ENCODE results near the gene FMNL2. TPM values are rescaled to one million over a fixed set of nuclear protein-coding genes. Genes with fewer than 3 reads are reported as not detected.
A peak's percentile ranks its signal among the peaks of the same experiment; 100 is the strongest.

FMNL2 gene
- total RNA-seq, 1 donor: 24.2 TPM

DNA sequence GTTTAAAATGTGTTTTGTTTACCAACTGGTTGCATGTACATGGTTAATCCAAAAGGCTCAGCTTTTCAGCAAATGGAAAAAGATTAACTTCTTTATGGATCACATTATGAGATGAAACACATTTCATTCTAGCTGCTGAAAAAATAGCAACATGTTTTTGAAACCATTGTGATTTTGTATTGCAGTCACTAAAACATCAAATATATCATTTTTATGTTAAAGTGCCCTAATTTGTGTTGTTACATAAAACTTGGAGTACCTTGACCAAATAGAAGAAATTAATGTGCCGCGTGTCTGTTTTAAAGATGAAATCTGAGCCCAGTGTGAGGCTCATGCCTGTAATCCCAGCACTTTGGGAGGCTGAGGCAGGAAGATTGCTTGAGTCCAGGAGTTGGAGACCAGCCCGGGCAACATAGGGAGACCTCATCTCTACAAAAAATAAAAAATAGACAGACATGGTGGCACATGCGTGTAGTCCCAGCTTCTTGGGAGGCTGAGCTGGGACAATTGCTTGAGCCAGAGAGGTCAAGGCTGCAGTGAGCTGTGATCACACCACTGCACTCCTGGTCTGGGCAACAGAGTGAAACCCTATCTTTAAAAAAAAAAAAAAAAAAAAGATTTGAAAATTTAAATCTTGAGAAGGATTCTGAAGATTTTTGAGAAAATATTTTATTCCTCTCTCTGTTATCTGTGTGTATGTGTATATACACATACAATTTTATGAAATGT is 96.6 kb downstream of the FMNL2 start:
- H3K4me3 ChIP-seq (ENCODE audit: insufficient read depth, low read length): no peak overlapping the region
- H4K20me1 ChIP-seq (ENCODE audit: insufficient read depth, low read length): no peaks in the 10 kb centered on the region
- H3K4me2 ChIP-seq (ENCODE audit: insufficient read depth, low read length): peak overlapping the region; percentile 67
- H3K4me1 ChIP-seq (ENCODE audit: insufficient read depth, low read length): peaks cover 22% of the 10 kb centered on the region
- no peaks in the 10 kb centered on the region for H3K9me3 ChIP-seq (ENCODE audit: low read depth, low read length)
- H3K79me2 ChIP-seq (ENCODE audit: insufficient read depth, low read length): peaks cover 73% of the 10 kb centered on the region
- H2AFZ ChIP-seq (ENCODE audit: low read length): no peak overlapping the region
- H3K27me3 ChIP-seq (ENCODE audit: insufficient read depth, low read length): no peaks in the 10 kb centered on the region
- H3K27ac ChIP-seq (ENCODE audit: low read depth, low read length): peak overlapping the region; percentile 6
- H3K36me3 ChIP-seq (ENCODE audit: insufficient read depth, low read length): no peaks in the 10 kb centered on the region
- DNase-seq (ENCODE audit: insufficient read length, low spot score, missing footprints): no peak
- TF ChIP-seq, protein P1, sequence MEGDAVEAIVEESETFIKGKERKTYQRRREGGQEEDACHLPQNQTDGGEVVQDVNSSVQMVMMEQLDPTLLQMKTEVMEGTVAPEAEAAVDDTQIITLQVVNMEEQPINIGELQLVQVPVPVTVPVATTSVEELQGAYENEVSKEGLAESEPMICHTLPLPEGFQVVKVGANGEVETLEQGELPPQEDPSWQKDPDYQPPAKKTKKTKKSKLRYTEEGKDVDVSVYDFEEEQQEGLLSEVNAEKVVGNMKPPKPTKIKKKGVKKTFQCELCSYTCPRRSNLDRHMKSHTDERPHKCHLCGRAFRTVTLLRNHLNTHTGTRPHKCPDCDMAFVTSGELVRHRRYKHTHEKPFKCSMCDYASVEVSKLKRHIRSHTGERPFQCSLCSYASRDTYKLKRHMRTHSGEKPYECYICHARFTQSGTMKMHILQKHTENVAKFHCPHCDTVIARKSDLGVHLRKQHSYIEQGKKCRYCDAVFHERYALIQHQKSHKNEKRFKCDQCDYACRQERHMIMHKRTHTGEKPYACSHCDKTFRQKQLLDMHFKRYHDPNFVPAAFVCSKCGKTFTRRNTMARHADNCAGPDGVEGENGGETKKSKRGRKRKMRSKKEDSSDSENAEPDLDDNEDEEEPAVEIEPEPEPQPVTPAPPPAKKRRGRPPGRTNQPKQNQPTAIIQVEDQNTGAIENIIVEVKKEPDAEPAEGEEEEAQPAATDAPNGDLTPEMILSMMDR (IDR thresholded peaks at IDR 0.05; ENCODE audit: extremely low read depth, low read depth, low read length): no peak

DNA sequence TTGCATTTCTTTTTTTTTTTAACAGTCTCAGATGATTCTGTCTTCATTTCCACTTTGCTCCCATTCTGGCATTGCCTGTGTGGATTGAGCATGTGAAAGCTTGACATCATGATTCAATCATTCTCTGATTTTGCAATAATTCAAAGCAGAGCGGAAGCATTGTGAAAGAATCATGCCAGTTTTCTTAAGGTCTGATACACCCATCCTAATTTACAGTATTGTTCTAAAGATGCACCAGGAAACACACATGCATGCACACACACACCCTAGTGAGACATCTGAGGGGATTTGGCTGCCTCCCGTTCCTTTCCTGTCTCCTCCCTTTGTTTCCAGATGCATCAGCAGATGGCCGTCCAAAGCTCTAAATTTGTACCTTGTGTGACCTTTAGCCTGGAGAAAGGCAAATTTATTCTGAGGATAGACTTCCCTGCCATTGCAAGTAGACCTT is 97.3 kb downstream of the FMNL2 start:
- no peaks in the 10 kb centered on the region for H3K27me3 ChIP-seq (ENCODE audit: insufficient read depth, low read length)
- H3K27ac ChIP-seq (ENCODE audit: low read depth, low read length): peak overlapping the region; percentile 38
- H3K4me2 ChIP-seq (ENCODE audit: insufficient read depth, low read length): peak overlapping the region; percentile 67
- DNase-seq (ENCODE audit: insufficient read length, low spot score, missing footprints): peak; percentile 69
- H3K4me3 ChIP-seq (ENCODE audit: insufficient read depth, low read length): peak overlapping the region; percentile 17
- TF ChIP-seq, protein P1 (IDR thresholded peaks at IDR 0.05; ENCODE audit: extremely low read depth, low read depth, low read length): no peak
- H4K20me1 ChIP-seq (ENCODE audit: insufficient read depth, low read length): no peaks in the 10 kb centered on the region
- no peaks in the 10 kb centered on the region for H3K36me3 ChIP-seq (ENCODE audit: insufficient read depth, low read length)
- H3K79me2 ChIP-seq (ENCODE audit: insufficient read depth, low read length): peaks cover 76% of the 10 kb centered on the region
- no peak overlapping the region for H2AFZ ChIP-seq (ENCODE audit: low read length)
- no peaks in the 10 kb centered on the region for H3K9me3 ChIP-seq (ENCODE audit: low read depth, low read length)
- peaks cover 16% of the 10 kb centered on the region for H3K4me1 ChIP-seq (ENCODE audit: insufficient read depth, low read length)

DNA sequence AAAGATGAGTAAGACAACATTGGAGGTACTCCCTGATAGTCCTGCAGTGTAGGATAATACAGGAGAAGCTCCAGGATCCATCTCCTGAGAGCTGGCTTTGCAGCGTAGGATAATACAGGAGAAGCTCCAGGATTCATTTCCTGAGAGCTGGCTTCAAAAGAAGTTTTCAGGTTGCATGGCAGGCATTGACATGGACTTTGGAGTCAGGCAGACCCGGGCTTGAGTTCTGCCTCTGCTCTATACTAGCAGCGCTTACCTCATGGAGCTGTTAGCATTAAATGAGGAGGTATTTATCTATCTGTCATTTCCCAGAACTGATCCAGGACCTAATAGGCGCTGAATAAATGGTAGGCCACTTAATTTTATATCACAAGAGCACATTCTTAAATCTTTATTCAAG is 97.8 kb downstream of the FMNL2 start:
- Histone ChIP-seq H4K20me1 (ENCODE audit: insufficient read depth, low read length) (no peaks in the 10 kb centered on the region), H3K4me1 (ENCODE audit: insufficient read depth, low read length) (peaks cover 16% of the 10 kb centered on the region), H2AFZ (ENCODE audit: low read length) (no peak overlapping the region), H3K27ac (ENCODE audit: low read depth, low read length) (peak overlapping the region; percentile 38), H3K36me3 (ENCODE audit: insufficient read depth, low read length) (no peaks in the 10 kb centered on the region), H3K4me3 (ENCODE audit: insufficient read depth, low read length) (no peak overlapping the region), H3K4me2 (ENCODE audit: insufficient read depth, low read length) (peak overlapping the region; percentile 67), H3K9me3 (ENCODE audit: low read depth, low read length) (no peaks in the 10 kb centered on the region), H3K27me3 (ENCODE audit: insufficient read depth, low read length) (no peaks in the 10 kb centered on the region), H3K79me2 (ENCODE audit: insufficient read depth, low read length) (peaks cover 78% of the 10 kb centered on the region)
- DNase-seq (ENCODE audit: insufficient read length, low spot score, missing footprints): no peak
- TF ChIP-seq, protein P1 (IDR thresholded peaks at IDR 0.05; ENCODE audit: extremely low read depth, low read depth, low read length): no peak

DNA sequence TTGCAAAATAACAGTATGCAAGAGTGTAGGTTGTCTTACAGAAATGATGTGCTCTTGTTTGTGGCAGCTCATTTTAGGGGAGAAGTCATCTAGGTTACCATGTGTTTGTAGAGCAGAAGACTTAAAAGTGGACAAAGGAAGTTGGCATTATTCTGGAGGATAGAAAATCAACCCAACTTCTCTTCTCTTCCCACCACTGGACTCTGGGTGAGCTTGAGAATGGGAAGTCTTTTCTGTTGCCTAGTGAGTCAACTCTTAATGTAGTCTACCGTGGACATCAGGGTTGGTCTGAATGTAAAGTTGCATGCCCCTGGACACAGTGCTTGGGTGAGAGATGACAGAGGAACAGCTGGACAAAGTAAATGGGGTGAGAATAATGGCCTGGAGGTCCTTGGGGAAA is 98.3 kb downstream of the FMNL2 start:
- H3K4me3 ChIP-seq (ENCODE audit: insufficient read depth, low read length): no peak overlapping the region
- no peaks in the 10 kb centered on the region for H3K27me3 ChIP-seq (ENCODE audit: insufficient read depth, low read length)
- H4K20me1 ChIP-seq (ENCODE audit: insufficient read depth, low read length): no peaks in the 10 kb centered on the region
- TF ChIP-seq, protein P1 (IDR thresholded peaks at IDR 0.05; ENCODE audit: extremely low read depth, low read depth, low read length): no peak
- no peak for DNase-seq (ENCODE audit: insufficient read length, low spot score, missing footprints)
- H3K79me2 ChIP-seq (ENCODE audit: insufficient read depth, low read length): peaks cover 77% of the 10 kb centered on the region
- no peaks in the 10 kb centered on the region for H3K36me3 ChIP-seq (ENCODE audit: insufficient read depth, low read length)
- H3K4me2 ChIP-seq (ENCODE audit: insufficient read depth, low read length): no peak overlapping the region
- peaks cover 16% of the 10 kb centered on the region for H3K4me1 ChIP-seq (ENCODE audit: insufficient read depth, low read length)
- no peak overlapping the region for H2AFZ ChIP-seq (ENCODE audit: low read length)
- no peak overlapping the region for H3K27ac ChIP-seq (ENCODE audit: low read depth, low read length)
- no peaks in the 10 kb centered on the region for H3K9me3 ChIP-seq (ENCODE audit: low read depth, low read length)

Data from osteoblast (primary cell).